Measurements from ENCODE around the gene DHCR24.
A peak's percentile ranks its signal among the peaks of the same experiment; 100 is the strongest.

DHCR24 gene

GRCh38 chr1:54812801-54813484 lies 74.1 kb downstream of the DHCR24 start:
- H3K9me3 ChIP-seq (ENCODE audit: control insufficient read depth, low read length) = no peaks in the 10 kb centered on the region
- H3K4me2 ChIP-seq (ENCODE audit: low read length) = no peak overlapping the region
- H3K4me1 ChIP-seq = no peaks in the 10 kb centered on the region
- H3K27me3 ChIP-seq (ENCODE audit: control insufficient read depth, insufficient read depth, low read length) = no peaks in the 10 kb centered on the region
- no peaks in the 10 kb centered on the region for H3K79me2 ChIP-seq
- no peaks in the 10 kb centered on the region for H3K36me3 ChIP-seq (ENCODE audit: control insufficient read depth, insufficient read depth, low read length)
- H3K4me3 ChIP-seq (ENCODE audit: low read depth, low read length) = no peak overlapping the region
- TF ChIP-seq CTCF (IDR thresholded peaks at IDR 0.05) = no peak
- H2AFZ ChIP-seq = no peak overlapping the region
- H3K27ac ChIP-seq = no peak overlapping the region
- H3K9ac ChIP-seq = no peak overlapping the region

DNA sequence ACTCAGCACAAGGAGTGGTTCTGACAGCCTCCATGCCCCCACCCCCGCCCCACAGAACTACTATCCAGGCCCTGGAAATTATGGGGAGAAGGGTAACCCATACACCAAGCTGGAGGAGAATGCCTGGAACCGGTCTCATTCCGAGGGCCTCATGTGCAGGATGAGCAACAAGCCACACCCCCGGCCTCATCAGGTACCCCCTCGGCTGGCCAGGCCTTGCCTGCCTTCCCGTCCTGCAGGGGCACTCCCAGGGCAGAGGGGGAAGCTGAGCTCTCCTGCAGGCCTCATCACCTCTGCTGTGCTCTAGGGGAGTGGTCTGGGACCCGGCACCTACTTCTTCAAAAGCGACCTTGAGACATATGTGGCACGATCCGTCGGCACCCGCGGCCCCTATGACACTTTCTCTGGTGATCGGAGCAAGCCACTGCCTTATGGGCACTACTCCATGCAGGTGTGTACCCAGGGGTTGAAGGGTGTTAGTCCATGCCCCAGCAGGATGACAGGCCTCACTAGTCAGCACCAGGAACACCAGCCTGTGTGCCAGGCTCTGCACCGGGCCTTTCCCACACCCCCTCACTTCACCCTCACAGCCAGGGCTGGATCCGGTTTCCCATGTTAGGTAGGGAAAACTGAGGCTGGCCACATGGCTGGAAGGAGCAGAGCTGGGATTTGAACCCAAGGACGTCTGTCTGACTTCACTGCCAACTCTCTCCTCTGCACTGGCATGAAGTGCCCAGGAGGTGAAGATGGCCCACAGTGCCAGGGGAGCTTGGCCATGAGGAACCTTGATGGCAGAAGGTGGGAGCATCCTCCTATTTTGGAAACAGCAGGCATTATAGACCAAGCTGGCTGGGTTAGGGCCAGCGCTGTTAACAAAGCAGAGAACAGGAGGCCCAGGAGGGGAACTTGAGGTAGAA lies 75.0 kb downstream of the DHCR24 start:
- Histone ChIP-seq H3K27me3 (ENCODE audit: control insufficient read depth, insufficient read depth, low read length) (no peaks in the 10 kb centered on the region), H3K4me2 (ENCODE audit: low read length) (no peak overlapping the region), H3K27ac (no peak overlapping the region), H3K9me3 (ENCODE audit: control insufficient read depth, low read length) (no peaks in the 10 kb centered on the region), H3K4me3 (ENCODE audit: low read depth, low read length) (no peak overlapping the region), H3K4me1 (no peaks in the 10 kb centered on the region), H3K79me2 (no peaks in the 10 kb centered on the region), H3K36me3 (ENCODE audit: control insufficient read depth, insufficient read depth, low read length) (no peaks in the 10 kb centered on the region), H3K9ac (no peak overlapping the region), H2AFZ (no peak overlapping the region)
- no peak for TF ChIP-seq CTCF (IDR thresholded peaks at IDR 0.05)

GRCh38 chr1:54811066-54811465 lies 75.9 kb downstream of the DHCR24 start:
- Histone ChIP-seq H2AFZ (no peak overlapping the region), H3K4me2 (ENCODE audit: low read length) (no peak overlapping the region)

GRCh38 chr1:54810153-54810942 lies 76.6 kb downstream of the DHCR24 start:
- Histone ChIP-seq H3K9ac (no peak overlapping the region), H3K27me3 (ENCODE audit: control insufficient read depth, insufficient read depth, low read length) (no peaks in the 10 kb centered on the region)

More at GRCh38 chr1:54811066-54811465, 75.9 kb downstream of the DHCR24 start:
- no peak overlapping the region for H3K27ac ChIP-seq
- no peaks in the 10 kb centered on the region for H3K4me1 ChIP-seq
- H3K36me3 ChIP-seq (ENCODE audit: control insufficient read depth, insufficient read depth, low read length) = no peaks in the 10 kb centered on the region
- H3K9me3 ChIP-seq (ENCODE audit: control insufficient read depth, low read length) = no peaks in the 10 kb centered on the region
- no peaks in the 10 kb centered on the region for H3K79me2 ChIP-seq
- TF ChIP-seq CTCF (IDR thresholded peaks at IDR 0.05) = no peak
- H3K27me3 ChIP-seq (ENCODE audit: control insufficient read depth, insufficient read depth, low read length) = no peaks in the 10 kb centered on the region
- H3K9ac ChIP-seq = no peak overlapping the region
- no peak overlapping the region for H3K4me3 ChIP-seq (ENCODE audit: low read depth, low read length)

More at GRCh38 chr1:54810153-54810942, 76.6 kb downstream of the DHCR24 start:
- H3K4me2 ChIP-seq (ENCODE audit: low read length) = no peak overlapping the region
- H3K4me3 ChIP-seq (ENCODE audit: low read depth, low read length) = no peak overlapping the region
- H3K36me3 ChIP-seq (ENCODE audit: control insufficient read depth, insufficient read depth, low read length) = no peaks in the 10 kb centered on the region
- peak; percentile 57 for TF ChIP-seq CTCF (IDR thresholded peaks at IDR 0.05)
- no peak overlapping the region for H2AFZ ChIP-seq
- no peak overlapping the region for H3K27ac ChIP-seq
- no peaks in the 10 kb centered on the region for H3K79me2 ChIP-seq
- H3K9me3 ChIP-seq (ENCODE audit: control insufficient read depth, low read length) = no peaks in the 10 kb centered on the region
- H3K4me1 ChIP-seq = no peaks in the 10 kb centered on the region
